Testis (tissue), 3 donors: Measurements from ENCODE around the gene FBXL12. TPM values are rescaled to one million over a fixed set of nuclear protein-coding genes. Genes with fewer than 3 reads are reported as not detected.

Experiments used
- DNase-seq: peaks from one replicate; pipeline ENCODE4 v3.0.0-alpha.2; 2019
- H3K27ac ChIP-seq, 2 donors: fragments of 200-600 bp; sonication (generic); one replicate each; pipeline ENCODE4 v1.5.1; 2019
- H3K27me3 ChIP-seq: fragments of 200-600 bp; sonication (generic); one replicate; pipeline ENCODE4 v1.5.1; 2019
- H3K36me3 ChIP-seq: fragments of 200-600 bp; sonication (generic); one replicate; pipeline ENCODE4 v1.5.1; 2017; ENCODE audit warnings: low read depth; ENCODE audit errors: missing control alignments
- H3K4me1 ChIP-seq: fragments of 200-600 bp; sonication (generic); one replicate; pipeline ENCODE4 v1.5.1; 2019
- H3K4me3 ChIP-seq, 2 donors: fragments of 200-600 bp; sonication (generic); one replicate each; pipeline ENCODE4 v1.5.1; 2017 to 2019
- H3K9me3 ChIP-seq: fragments of 200-600 bp; sonication (generic); one replicate; pipeline ENCODE4 v1.5.1; 2017
- POLR2A ChIP-seq: fragments of 450-650 bp; IDR thresholded peaks from one replicate; pipeline ENCODE4 v1.6.1; 2017; ENCODE audit warnings: antibody characterized with exemption, mild to moderate bottlenecking, moderate library complexity
- WGBS, 2 donors: methylation state at CpG; one replicate each; pipeline ENCODE4 v1.1.5; 2018; 5-methylcytosine and 5-hydroxymethylcytosine counted together
- intact Hi-C: fragments of 100-400 bp; cut with DNase I; formaldehyde crosslinking; loops from one replicate; pipeline ENCODE4 v1.15.1; 2023; ENCODE audit warnings: low total_unique reads
- polyA plus RNA-seq: library from polyadenylated mRNA; stranded (reverse); fragments of 350-450 nt; fragmentation: Illumina TruSeq; extraction: RNeasy Lipid Tissue Mini Kit (QIAGEN cat#74804); gene quantifications from one replicate; pipeline ENCODE4 v1.2.3, GENCODE V29; 2014; ENCODE audit warnings: low read depth, low replicate concordance; ENCODE audit not compliant: insufficient read depth
- total RNA-seq, 2 donors: library from RNA; depleted of rRNA; stranded (reverse); fragments of >200 nt; gene quantifications; one replicate each; pipeline ENCODE4 v1.2.3, GENCODE V29; 2016
- TF ChIP-seq, protein P1 (sequence below), 3 experiments: fragments of 450-650 bp in 2 of 3; fragments of 200-600 bp in 1 of 3; sonication (generic) in 1 of 3; IDR thresholded peaks; one replicate each; pipeline ENCODE4 v1.5.1; 2016 to 2019; ENCODE audit warnings: antibody characterized with exemption in 3 of 3, mild to moderate bottlenecking in 2 of 3, moderate library complexity in 1 of 3

The FBXL12 gene
- total and polyA plus RNA-seq, 3 donors from 2014 or later, result 24.7 to 42.6 (median 38.7) TPM

DNA sequence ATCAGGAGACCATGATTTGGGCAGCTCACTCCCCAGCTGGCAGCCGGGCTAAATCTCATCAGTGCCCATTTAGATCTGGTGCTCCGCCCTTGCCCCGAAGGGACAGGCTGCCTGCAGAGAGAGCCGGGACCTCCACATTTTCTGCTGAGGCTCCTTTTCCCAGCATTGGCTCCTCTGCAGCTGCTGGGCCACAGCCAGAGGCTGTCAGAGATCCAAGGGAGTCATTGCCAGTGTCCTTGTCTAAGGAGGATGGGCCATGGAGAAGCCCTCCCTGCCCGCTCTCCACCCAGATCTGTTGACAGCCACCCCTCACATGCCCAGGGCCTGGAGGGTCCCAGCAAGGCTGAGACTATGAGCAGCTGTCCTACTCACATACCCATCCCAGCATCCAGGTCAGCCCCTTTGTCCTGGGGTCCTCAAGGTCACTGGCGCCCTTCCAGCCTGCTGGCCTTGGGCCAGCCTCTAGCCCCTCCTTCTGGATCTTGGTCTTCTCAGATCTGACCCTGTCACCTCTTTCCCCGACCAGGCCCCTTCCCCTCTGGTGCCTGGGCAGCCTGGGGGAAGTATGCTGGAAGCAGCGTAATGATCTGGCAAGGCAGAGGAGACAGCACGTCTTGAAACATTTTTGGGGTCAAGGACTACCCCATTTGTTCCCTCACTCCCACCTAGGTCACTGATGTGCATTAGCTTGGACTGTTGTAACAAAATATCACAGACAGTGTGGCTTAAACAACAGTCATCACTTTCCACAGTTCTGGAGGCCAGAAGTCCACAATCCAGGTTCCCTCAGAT is 24.2 kb upstream of the FBXL12 start:
- Histone ChIP-seq H3K27ac (peak overlapping the region; percentile 75 to 76), H3K27me3 (no peaks in the 10 kb centered on the region), H3K4me3 (no peak overlapping the region), H3K4me1 (peaks cover 64% of the 10 kb centered on the region), H3K36me3 (no peaks in the 10 kb centered on the region), H3K9me3 (no peaks in the 10 kb centered on the region)
- intact Hi-C loops, result no loop called here
- 54 to 60% methylated on average over 8 to 9 of the region's 9 CpGs for whole genome bisulfite sequencing, 2 donors
- TF ChIP-seq POLR2A, result no peak
- TF ChIP-seq, protein P1, sequence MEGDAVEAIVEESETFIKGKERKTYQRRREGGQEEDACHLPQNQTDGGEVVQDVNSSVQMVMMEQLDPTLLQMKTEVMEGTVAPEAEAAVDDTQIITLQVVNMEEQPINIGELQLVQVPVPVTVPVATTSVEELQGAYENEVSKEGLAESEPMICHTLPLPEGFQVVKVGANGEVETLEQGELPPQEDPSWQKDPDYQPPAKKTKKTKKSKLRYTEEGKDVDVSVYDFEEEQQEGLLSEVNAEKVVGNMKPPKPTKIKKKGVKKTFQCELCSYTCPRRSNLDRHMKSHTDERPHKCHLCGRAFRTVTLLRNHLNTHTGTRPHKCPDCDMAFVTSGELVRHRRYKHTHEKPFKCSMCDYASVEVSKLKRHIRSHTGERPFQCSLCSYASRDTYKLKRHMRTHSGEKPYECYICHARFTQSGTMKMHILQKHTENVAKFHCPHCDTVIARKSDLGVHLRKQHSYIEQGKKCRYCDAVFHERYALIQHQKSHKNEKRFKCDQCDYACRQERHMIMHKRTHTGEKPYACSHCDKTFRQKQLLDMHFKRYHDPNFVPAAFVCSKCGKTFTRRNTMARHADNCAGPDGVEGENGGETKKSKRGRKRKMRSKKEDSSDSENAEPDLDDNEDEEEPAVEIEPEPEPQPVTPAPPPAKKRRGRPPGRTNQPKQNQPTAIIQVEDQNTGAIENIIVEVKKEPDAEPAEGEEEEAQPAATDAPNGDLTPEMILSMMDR (IDR thresholded peaks at IDR 0.05), result no peak
- peak; percentile 87 for DNase-seq

DNA sequence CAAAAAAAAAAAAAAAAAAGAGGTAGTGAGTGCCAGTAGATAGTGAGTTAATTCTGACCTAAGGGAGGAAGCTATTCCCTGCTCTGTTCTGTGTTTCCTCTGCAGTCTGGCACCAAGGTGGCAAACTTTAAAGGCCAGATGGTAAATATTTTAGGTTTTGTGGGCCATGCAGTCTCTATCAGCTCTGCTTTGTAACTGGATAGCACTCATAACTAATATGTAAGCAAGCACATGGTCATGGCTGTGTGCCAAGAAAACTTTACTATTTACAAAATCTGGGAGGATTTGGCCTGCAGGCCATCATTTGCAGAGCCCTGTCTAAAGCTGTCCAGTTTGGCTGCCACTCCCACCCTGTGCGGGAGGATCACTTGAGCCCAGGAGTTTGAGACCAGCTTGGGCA is 20.5 kb upstream of the FBXL12 start:
- WGBS, 2 donors, result 29 to 56% methylated on average over 1 of the region's 1 CpG
- Histone ChIP-seq H3K4me1 (peaks cover 48% of the 10 kb centered on the region), H3K27me3 (no peaks in the 10 kb centered on the region), H3K9me3 (no peaks in the 10 kb centered on the region), H3K4me3 (no peak overlapping the region), H3K27ac (peak overlapping the region in 1 of 2 donors; percentile 24), H3K36me3 (no peaks in the 10 kb centered on the region)
- TF ChIP-seq POLR2A, result no peak
- TF ChIP-seq, protein P1 (IDR thresholded peaks at IDR 0.05), result no peak
- intact Hi-C loops, result no loop called here
- peak; percentile 59 for DNase-seq

DNA sequence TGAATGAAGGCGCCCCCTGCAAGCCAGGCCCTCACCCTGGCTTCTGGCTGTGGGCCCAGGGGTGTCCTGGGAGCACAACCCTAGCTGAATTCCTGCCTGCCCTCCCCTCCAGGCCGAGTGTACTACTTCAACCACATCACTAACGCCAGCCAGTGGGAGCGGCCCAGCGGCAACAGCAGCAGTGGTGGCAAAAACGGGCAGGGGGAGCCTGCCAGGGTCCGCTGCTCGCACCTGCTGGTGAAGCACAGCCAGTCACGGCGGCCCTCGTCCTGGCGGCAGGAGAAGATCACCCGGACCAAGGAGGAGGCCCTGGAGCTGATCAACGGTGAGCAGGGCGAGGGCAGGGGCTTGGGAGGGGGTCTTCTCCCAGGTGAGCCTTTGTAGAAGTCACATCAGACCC is 19.4 kb upstream of the FBXL12 start:
- no peaks in the 10 kb centered on the region for H3K9me3 ChIP-seq
- no peak for TF ChIP-seq POLR2A
- TF ChIP-seq, protein P1 (IDR thresholded peaks at IDR 0.05), result no peak
- H3K4me1 ChIP-seq, result peaks cover 38% of the 10 kb centered on the region
- no peak overlapping the region for H3K4me3 ChIP-seq
- no peak for DNase-seq
- WGBS, 2 donors, result 89 to 95% methylated on average over 14 to 15 of the region's 15 CpGs
- H3K36me3 ChIP-seq, result no peaks in the 10 kb centered on the region
- intact Hi-C loops, result no loop called here
- H3K27me3 ChIP-seq, result no peaks in the 10 kb centered on the region
- H3K27ac ChIP-seq, result no peak overlapping the region

DNA sequence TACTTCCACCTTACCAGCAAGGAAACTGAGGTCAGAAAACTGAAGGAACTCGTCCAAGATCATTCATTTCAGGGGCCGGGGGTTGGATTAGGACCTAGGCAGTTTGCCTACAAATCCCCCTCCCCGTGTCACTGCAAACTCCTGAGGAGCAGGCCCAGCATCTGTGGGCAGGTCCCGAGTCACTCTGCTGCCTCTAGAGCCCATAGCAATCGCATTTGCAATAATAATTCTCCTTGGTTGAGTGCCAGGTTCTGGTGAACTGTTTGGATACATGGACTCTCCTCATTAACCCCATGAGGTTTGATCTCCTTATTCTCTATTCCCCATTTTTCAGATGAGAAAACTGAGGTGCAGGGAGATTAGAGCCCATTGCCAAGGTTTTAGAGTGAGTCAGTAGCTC is 17.1 kb upstream of the FBXL12 start:
- H3K4me3 ChIP-seq, result peak overlapping the region; percentile 81 to 96
- peak overlapping the region; percentile 77 to 82 for H3K27ac ChIP-seq
- intact Hi-C loops, result no loop called here
- no peaks in the 10 kb centered on the region for H3K9me3 ChIP-seq
- no peaks in the 10 kb centered on the region for H3K27me3 ChIP-seq
- 0 to 4% methylated on average over 5 of the region's 5 CpGs for WGBS, 2 donors
- peaks cover 19% of the 10 kb centered on the region for H3K4me1 ChIP-seq
- no peaks in the 10 kb centered on the region for H3K36me3 ChIP-seq
- DNase-seq, result peak; percentile 46
- no peak for TF ChIP-seq POLR2A
- TF ChIP-seq, protein P1 (IDR thresholded peaks at IDR 0.05), result no peak
